Suprapubic skin (tissue), 4 donors: Measurements from ENCODE around the gene HAVCR2. TPM values are rescaled to one million over a fixed set of nuclear protein-coding genes. Genes with fewer than 3 reads are reported as not detected.
"Not testable (repeated sequence)": the region's sequence is repeated elsewhere in the genome, so short reads cannot be mapped to it uniquely, and the experiment has no call there.

Source experiments
- DNase-seq, 2 donors: peaks; one replicate each; pipeline ENCODE4 v3.0.0-alpha.2; 2019; ENCODE audit warnings: low spot score in 2 of 2
- H3K27ac ChIP-seq: fragments of 200-600 bp; sonication (generic); one replicate; pipeline ENCODE4 v1.5.1; 2019
- H3K27me3 ChIP-seq: fragments of 200-600 bp; sonication (generic); one replicate; pipeline ENCODE4 v1.5.1; 2019
- H3K36me3 ChIP-seq: fragments of 200-600 bp; sonication (generic); one replicate; pipeline ENCODE4 v1.5.1; 2019
- H3K4me1 ChIP-seq: fragments of 200-600 bp; sonication (generic); one replicate; pipeline ENCODE4 v1.5.1; 2019
- H3K4me3 ChIP-seq: fragments of 200-600 bp; sonication (generic); one replicate; pipeline ENCODE4 v1.5.1; 2019; ENCODE audit warnings: mild to moderate bottlenecking
- H3K9me3 ChIP-seq: fragments of 200-600 bp; sonication (generic); one replicate; pipeline ENCODE4 v1.5.1; 2019
- EP300 ChIP-seq: sonication (generic); formaldehyde crosslinking; IDR thresholded peaks from one replicate; pipeline ENCODE4 v1.6.1; 2017; ENCODE audit warnings: antibody characterized with exemption
- POLR2A ChIP-seq, 2 donors: fragments of 450-650 bp; IDR thresholded peaks; one replicate each; pipeline ENCODE4 v1.6.1; 2017; ENCODE audit warnings: antibody characterized with exemption in 2 of 2, mild to moderate bottlenecking in 2 of 2, moderate library complexity in 2 of 2
- POLR2AphosphoS5 ChIP-seq, 3 donors: sonication (generic); formaldehyde crosslinking; IDR thresholded peaks; one replicate each; pipeline ENCODE4 v1.6.1; 2017; ENCODE audit warnings: antibody characterized with exemption in 3 of 3
- WGBS: methylation state at CpG from one replicate; pipeline ENCODE4 v1.1.5; 2018; 5-methylcytosine and 5-hydroxymethylcytosine counted together
- total RNA-seq, 4 donors: library from RNA; depleted of rRNA; stranded (reverse); fragments of >200 nt; gene quantifications; one replicate each; pipeline ENCODE4 v1.1.0, GENCODE V29; 2016
- TF ChIP-seq, protein P1 (sequence below), 2 donors: fragments of 200-600 bp in 1 of 2; fragments of 450-650 bp in 1 of 2; sonication (generic) in 1 of 2; IDR thresholded peaks; one replicate each; pipeline ENCODE4 v1.5.1; 2016 to 2019; ENCODE audit warnings: antibody characterized with exemption in 2 of 2, mild to moderate bottlenecking in 1 of 2, moderate library complexity in 1 of 2

Gene HAVCR2
- total RNA-seq, 4 donors from 2014 or later: 2.1 to 4.5 (median 3.5) TPM

DNA sequence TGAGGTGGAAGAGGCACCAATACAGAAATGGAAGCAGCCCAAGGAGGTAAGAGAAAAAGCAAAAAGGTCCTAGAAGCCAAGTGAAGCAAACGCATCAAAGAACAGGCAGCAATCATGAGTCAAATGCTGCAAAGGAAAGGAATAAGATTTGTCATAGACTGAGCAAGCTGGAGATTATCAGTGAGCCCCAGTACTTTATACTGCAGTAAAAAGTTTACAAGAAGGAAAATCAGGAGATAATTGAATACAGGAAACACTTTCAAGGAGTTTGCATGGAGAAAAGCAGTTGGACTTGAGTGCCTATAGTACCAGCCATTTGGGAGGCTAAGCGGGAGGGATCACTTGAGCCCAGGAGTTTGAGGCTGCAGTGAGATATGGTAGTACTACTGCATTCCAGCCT lies 42.8 kb downstream of the HAVCR2 start:
- no peaks in the 10 kb centered on the region for H3K27me3 ChIP-seq
- H3K4me3 ChIP-seq: no peak overlapping the region
- no peaks in the 10 kb centered on the region for H3K36me3 ChIP-seq
- no peak overlapping the region for H3K27ac ChIP-seq
- 67% methylated on average over 2 of the region's 2 CpGs for WGBS
- no peaks in the 10 kb centered on the region for H3K9me3 ChIP-seq
- no peak for DNase-seq
- H3K4me1 ChIP-seq: no peaks in the 10 kb centered on the region
- TF ChIP-seq, protein P1, sequence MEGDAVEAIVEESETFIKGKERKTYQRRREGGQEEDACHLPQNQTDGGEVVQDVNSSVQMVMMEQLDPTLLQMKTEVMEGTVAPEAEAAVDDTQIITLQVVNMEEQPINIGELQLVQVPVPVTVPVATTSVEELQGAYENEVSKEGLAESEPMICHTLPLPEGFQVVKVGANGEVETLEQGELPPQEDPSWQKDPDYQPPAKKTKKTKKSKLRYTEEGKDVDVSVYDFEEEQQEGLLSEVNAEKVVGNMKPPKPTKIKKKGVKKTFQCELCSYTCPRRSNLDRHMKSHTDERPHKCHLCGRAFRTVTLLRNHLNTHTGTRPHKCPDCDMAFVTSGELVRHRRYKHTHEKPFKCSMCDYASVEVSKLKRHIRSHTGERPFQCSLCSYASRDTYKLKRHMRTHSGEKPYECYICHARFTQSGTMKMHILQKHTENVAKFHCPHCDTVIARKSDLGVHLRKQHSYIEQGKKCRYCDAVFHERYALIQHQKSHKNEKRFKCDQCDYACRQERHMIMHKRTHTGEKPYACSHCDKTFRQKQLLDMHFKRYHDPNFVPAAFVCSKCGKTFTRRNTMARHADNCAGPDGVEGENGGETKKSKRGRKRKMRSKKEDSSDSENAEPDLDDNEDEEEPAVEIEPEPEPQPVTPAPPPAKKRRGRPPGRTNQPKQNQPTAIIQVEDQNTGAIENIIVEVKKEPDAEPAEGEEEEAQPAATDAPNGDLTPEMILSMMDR (IDR thresholded peaks at IDR 0.05): no peak

DNA sequence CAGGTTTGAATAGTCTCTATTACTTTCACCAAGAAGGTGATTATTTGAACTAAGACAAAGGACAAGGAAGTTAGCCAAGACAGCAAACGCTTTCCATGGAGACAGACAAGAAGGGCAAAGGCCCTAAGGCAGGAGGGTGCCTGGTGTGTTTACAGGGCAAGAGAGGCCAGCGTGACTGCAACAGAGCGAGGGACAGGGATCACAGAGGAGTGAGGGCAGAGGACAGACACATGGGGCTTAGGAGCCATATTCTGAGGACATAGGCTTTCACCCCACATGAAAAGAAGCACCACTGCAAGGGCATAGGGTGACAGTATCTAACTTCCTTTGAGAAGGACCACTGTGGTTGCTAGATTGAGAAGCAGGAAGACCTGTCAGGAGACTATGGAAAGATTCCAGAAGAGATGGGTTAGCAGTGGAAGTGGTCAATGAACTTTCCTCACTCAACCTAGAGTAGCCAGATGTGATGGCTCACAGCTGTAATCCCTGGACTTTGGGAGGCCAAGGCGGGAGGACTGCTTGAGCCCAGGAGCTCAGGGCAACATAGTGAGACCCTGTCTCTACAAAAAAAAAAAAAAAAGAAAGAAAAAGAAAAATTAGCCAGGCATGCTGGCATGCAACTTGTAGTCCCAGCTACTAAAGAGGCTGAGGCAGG lies 44.9 kb downstream of the HAVCR2 start:
- H3K4me3 ChIP-seq: no peak overlapping the region
- H3K27me3 ChIP-seq: no peaks in the 10 kb centered on the region
- no peak overlapping the region for H3K27ac ChIP-seq
- H3K4me1 ChIP-seq: no peaks in the 10 kb centered on the region
- H3K36me3 ChIP-seq: no peaks in the 10 kb centered on the region
- TF ChIP-seq POLR2AphosphoS5 (IDR thresholded peaks at IDR 0.05) (no peak), POLR2A (IDR thresholded peaks at IDR 0.05) (no peak), EP300 (no peak)
- TF ChIP-seq, protein P1 (IDR thresholded peaks at IDR 0.05): no peak
- H3K9me3 ChIP-seq: no peaks in the 10 kb centered on the region
- no peak for DNase-seq
- 85% methylated on average over 4 of the region's 4 CpGs for WGBS

GRCh38 chr5:157059891-157060290 lies 49.0 kb downstream of the HAVCR2 start:
- no peak overlapping the region for H3K27ac ChIP-seq
- H3K9me3 ChIP-seq: no peaks in the 10 kb centered on the region
- 77% methylated on average over 3 of the region's 3 CpGs for WGBS
- H3K27me3 ChIP-seq: no peaks in the 10 kb centered on the region
- H3K4me3 ChIP-seq: no peak overlapping the region
- DNase-seq: no peak
- H3K36me3 ChIP-seq: no peaks in the 10 kb centered on the region
- TF ChIP-seq, protein P1 (IDR thresholded peaks at IDR 0.05): no peak
- TF ChIP-seq POLR2A (IDR thresholded peaks at IDR 0.05) (no peak), EP300 (no peak), POLR2AphosphoS5 (IDR thresholded peaks at IDR 0.05) (no peak)
- H3K4me1 ChIP-seq: no peaks in the 10 kb centered on the region

GRCh38 chr5:157059093-157059539 lies 49.7 kb downstream of the HAVCR2 start, which contains the start of gene HAVCR1:
HAVCR1 (minus strand) TSS chr5:157059116; CDS start chr5:157057943, 1,173 bp downstream.
- 86% methylated on average over 9 of the region's 9 CpGs for WGBS
- no peaks in the 10 kb centered on the region for H3K36me3 ChIP-seq
- no peaks in the 10 kb centered on the region for H3K9me3 ChIP-seq
- H3K27me3 ChIP-seq: no peaks in the 10 kb centered on the region
- no peak within 1 kb of the TSS for H3K27ac ChIP-seq
- no peaks in the 10 kb centered on the region for H3K4me1 ChIP-seq
- TF ChIP-seq, protein P1 (IDR thresholded peaks at IDR 0.05): no peak
- no peak for TF ChIP-seq EP300
- TF ChIP-seq POLR2AphosphoS5 (IDR thresholded peaks at IDR 0.05): no peak
- no peak for TF ChIP-seq POLR2A (IDR thresholded peaks at IDR 0.05)
- no peak within 1 kb of the TSS for H3K4me3 ChIP-seq
- DNase-seq: no peak

DNA sequence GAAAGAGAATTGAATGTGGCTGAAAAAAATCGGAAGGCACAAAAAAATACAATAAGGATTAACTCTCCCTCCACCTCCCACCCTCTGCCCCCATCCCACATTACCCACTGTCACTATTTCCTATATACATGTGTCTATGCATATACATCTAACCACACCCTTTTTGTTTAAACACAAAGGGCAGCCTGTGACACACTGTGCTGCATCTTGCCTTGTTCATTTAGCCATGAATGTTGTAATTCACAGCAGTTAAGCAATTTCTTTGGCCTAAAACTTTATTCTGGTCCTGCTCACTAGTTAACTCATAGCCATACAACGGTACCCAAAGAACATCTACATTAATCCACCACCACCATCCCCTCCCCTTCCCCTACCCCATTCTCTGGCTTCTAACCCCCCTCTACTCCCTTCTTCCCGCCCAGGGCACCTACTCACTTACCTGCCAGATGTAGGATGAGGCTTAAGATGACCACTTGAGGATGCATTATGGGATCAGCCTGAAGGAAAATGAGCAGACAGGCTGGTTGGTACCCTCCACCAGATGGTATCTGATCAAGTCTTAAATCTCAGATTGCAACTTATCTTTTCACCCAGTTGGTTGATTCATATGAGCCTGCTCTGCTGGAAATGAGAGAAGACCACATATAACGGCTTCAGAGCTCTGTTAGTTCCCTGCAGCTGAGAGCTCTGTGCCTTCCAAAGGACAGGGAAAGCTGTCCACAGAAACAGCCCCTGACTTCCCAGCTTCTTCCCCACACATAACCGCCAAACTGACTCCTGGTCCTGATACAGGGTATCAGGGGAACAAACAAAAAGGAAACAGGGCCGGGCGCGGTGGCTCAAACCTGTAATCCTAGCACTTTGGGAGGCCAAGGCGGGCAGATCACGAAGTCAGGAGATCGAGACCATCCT lies 51.1 kb downstream of the HAVCR2 start:
- DNase-seq: no peak
- no peak for TF ChIP-seq POLR2A (IDR thresholded peaks at IDR 0.05)
- TF ChIP-seq POLR2AphosphoS5 (IDR thresholded peaks at IDR 0.05): no peak
- no peak for TF ChIP-seq EP300
- TF ChIP-seq, protein P1 (IDR thresholded peaks at IDR 0.05): no peak
- H3K27ac ChIP-seq: no peak overlapping the region
- WGBS: 89% methylated on average over 11 of the region's 11 CpGs
- H3K27me3 ChIP-seq: no peaks in the 10 kb centered on the region
- no peaks in the 10 kb centered on the region for H3K9me3 ChIP-seq
- no peak overlapping the region for H3K4me3 ChIP-seq
- H3K36me3 ChIP-seq: no peaks in the 10 kb centered on the region
- no peaks in the 10 kb centered on the region for H3K4me1 ChIP-seq

GRCh38 chr5:157056848-157057247 lies 52.0 kb downstream of the HAVCR2 start:
- not testable (repeated sequence) for H3K9me3 ChIP-seq, H3K27ac ChIP-seq, H3K27me3 ChIP-seq, H3K4me1 ChIP-seq, H3K4me3 ChIP-seq, DNase-seq, H3K36me3 ChIP-seq
- 78% methylated on average over 6 of the region's 6 CpGs for WGBS
